GM19351 (cell line): ENCODE measurements around the gene KRT16.
"Not testable (repeated sequence)": the region's sequence is repeated elsewhere in the genome, so short reads cannot be mapped to it uniquely, and the experiment has no call there.

ENCODE experiments used
- ATAC-seq: cut with Tn5 transposase; IDR thresholded peaks from one replicate; pipeline ENCODE4 v1.9.1; 2021; ENCODE audit warnings: mild to moderate bottlenecking, moderate library complexity; ENCODE audit not compliant: unreplicated experiment

Gene KRT16

DNA sequence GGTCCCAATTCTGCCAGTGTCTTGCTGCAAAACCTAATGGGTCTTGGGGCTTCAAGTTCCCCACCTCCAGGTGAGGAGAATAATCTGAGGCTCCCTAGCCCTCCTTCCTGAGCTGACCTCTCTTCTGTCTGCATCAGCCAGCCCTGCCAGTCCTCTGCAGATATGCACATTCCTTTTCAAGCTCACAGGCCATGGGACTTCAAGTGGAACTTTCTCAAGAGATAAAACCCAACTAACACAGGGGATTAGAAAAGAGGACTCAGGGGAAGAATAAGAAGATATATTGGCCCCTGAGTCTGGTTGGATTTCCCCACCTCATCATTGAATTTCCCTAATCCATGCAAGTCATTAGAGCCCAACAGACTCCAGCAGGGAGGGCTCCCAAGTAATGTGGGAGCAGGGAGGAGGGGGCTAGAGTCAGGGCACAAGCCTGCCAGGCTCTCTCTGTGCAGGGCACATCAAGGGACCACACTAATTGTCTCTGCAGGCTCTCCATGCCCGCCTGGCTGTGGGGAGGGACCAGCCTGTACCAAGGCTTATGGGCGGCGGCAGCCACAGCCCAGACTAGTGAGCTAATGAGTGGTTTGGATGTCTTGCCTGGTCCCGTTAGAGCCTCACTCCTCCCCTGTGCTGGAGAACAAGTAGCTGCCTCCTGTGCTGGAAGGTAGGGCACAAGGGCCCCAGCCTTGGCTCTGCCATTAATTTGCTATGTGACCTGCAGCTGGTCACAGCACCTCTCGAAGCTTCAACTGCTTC lies 27.1 kb downstream of the KRT16 start:
- ATAC-seq, result no peak

DNA sequence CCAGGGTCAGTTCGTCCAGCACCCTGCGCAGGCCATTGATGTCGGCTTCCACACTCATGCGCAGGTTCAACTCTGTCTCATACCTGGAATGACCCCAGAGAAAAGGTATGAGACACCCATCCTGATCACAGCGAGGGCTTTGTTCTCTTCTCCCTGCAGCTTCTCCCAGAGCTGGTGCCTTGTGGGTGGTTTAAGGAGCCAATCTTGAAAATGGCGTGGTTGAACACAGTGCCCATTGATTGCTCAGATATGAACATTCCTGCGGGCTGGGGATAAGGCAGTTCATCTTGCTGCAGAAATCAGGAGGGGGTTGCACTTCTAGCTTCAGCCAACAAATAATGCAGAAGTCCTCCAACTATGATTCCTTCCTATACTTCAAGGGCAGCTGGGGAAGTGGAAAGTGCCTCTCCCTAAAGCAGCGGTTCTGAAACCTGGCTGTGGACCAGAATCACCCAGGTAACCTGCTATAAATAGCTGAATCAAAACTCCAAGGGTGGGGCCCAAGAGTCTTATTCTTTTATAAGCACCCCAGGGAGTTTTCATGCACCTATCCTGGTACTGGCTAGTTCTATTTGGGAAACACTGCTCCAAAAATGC lies 28.1 kb downstream of the KRT16 start:
- not testable (repeated sequence) for ATAC-seq

DNA sequence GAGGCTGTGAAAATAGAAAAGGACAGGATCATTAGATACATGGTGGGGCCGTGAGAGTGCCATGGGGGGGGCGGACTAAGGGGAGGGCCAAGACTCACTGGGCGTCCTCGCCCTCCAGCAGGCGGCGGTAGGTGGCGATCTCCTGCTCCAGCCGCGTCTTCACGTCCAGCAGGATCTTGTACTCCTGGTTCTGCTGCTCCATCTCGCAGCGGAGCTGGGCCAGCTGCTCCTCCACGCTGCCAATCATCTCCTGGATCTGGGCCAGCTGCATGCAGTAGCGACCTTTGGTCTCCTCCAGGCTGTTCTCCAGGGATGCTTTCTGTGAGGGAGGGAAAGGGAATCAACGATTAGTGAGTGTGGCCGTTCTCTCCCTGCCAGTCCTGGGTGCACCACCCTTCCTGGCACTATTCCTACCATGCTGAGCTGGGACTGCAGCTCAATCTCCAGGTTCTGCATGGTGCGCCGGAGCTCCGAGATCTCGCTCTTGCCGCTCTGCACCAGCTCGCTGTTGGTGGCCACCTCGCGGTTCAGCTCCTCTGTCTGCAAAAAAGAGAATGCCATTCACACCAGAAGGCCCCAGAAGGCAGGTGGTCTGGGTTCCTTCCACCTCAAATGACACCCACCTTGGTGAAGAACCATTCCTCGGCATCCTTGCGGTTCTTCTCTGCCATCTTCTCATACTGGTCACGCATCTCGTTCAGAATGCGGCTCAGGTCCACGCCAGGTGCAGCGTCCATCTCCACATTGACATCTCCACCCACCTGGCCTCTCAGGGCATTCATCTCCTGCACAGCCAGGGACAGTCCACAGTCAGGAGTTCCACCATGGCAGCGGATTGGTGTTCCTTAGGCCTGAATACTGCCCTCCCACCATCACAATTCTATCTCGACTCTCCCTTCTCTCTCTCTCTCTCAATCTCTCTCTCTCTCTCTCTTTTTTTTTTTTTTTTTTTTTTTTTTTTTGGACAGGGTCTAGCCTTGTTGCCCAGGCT lies 29.1 kb downstream of the KRT16 start:
- no peak for ATAC-seq

DNA sequence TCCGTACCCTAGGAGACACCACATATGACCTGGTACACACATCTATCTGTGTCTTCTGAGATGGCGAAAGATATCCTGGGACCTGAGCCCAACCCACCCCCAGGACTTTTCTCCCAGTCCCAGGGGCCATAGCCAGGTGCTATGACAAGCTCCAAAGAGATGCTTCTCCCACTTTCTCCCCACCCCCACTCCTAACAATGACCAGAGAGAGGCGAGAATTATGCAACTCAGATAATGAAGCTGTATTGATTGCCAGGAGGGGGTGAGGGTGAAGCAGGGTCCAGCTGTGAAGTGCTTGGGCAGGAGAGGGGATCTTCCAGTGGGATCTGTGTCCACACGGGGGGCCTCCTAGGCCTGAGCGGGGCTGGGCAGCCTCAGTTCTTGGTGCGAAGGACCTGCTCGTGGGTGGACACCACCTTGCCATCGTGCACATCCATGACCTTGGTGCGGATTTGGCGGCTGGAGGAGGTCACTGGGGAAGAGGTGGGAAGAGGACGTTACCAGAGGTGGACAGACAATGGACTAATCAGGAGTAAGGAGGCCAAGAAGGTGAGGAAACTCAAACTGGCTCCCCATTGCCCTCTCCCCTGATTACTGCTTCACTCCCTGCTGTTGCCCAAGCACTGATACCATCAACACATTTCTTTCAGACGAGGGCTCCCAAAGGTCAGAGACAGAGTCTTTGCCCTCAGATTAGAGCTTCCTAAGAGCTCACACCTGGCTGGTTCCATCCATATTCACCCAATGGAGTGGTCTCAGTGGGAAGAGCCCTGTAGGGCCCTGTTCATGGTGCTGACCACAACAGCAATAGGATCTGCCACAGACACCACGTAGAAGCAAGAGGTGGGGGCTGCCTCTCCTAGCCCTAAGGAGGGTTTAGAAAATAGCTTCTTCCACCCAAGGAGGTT lies 30.3 kb downstream of the KRT16 start:
- not testable (repeated sequence) for ATAC-seq

DNA sequence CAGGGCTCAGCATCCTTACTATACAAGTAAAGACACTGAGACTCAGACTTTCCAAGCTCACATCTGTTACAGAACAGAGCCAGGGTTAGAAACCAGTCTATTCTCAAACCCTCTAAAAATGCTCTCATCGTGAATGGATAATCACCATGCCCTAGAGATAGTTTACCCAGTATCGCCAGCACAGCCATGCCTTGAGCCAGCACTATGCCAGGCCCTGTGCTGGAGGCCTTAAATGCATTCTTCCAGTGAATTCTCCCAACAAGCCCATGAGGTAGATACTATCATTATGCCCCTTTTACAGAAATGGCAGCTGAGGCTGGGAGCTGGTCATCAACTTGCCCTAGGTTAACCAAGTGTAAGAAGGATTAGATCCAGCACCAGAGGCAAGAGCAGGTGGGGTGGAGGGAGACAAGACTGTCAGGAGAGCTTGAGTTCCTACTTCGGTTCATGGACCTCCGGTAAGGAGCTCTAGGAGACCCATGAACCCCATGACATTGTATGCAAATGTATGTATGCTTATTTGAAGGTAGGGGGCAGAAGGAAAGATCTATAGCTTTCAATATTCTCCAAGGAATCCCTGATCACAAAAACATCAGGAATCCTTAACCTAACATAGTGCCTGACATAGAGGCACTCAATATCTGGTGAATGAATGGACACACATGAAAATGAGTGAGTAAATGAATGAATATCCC lies 31.1 kb downstream of the KRT16 start:
- ATAC-seq, result no peak

DNA sequence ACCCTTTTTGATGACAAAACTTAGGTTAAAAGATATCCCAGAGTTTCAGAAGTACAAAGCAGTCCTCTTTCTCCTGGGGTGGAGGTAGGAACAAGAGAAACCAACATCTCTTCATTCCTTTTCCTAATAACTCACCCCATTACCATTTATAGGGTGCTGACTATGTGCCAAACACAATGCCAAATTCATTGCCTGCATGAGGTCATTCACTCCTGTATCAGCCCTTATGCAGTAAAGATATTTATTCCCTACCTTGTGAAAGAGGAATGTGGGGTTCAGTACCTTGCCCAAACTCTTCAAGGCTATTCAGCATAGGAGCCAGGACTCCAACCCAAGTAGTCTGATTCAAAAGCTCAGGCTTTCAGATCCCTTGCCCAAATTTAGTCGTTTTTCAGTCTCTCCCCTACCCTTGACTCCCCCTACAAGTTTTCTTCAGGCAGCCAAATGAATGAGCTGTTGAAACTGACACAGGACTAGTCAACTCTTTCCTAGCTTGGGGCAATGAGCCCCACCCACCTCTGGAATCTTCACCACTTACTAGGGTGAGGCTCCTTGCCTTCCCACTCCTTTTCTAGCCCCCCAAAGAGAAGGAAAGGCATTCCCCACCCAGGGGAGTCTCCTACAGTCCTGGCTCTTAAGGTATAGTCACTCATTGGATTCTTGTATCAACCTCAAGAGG lies 31.7 kb downstream of the KRT16 start:
- no peak for ATAC-seq

DNA sequence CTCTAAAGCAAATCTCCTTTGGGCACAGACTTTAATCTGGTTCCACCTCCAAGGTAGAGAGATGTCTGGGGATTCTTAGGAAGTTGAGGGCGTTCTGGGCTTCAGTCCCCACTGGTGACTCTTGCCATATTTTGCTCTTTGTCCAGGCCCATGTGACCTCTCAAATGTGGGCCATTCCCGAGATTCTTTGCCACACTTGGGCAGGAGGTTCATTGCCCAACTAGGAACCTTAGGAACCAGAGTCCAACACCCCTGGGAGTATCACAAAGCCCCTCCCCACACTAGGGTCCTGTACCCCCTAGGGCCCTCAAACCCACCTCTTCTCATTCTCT lies 32.4 kb downstream of the KRT16 start:
- no peak for ATAC-seq

DNA sequence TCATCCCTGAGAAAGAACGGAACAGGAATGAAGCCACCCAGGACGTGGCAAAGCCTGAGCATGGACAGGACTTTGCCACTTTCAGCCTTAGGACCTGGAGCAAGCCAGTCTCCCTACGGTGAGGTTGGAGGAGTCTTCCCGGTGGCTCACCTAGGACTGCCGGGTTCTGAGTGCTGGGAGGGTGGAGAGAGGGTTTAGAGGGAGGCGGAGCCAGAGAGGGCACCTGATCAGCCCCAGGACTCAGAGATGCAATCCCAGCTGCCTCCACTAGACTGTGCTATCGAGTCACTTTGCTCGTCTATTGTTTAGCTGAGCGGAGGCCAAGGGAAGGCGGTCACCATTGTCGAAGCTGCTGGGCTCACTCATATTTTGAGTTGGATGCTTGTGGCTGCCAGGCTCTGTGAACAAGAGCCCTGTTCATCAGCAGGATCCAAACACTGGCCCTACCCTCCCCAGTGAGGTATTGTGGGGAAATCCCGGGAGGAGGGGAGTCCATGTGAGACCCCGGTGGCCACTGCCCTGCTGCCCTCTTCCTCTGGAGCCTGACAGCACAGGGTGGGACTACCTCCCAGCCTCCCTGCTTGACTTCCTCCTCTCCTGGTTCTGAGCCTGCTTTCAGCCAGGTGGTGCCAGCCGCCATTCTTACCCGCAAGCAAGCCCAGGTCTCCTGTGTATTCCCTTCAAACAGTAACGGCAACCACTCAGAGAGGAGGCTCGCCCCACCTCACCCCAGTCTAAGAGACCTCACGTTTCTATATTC lies 32.9 kb downstream of the KRT16 start:
- peak; percentile 81 for ATAC-seq

DNA sequence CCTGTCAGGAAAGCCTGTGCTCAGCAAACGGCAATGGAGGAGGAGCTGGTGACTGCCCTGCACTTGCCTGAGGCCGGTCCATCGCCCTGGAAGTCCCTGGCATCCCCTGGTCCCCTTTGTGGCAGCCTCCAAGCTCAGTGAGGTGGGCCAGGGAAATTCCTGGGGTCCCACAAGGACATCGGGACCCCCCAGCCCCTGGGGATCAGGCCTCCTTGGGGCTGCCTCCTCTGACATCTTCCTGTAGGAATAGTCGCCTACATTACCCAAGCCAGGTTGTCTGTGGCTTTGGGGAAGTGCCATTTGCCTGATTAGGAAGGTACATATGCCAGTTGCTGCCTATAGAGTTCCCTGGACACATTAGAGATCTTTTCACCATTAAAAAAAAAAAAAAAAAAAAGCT lies 33.6 kb downstream of the KRT16 start:
- no peak for ATAC-seq

DNA sequence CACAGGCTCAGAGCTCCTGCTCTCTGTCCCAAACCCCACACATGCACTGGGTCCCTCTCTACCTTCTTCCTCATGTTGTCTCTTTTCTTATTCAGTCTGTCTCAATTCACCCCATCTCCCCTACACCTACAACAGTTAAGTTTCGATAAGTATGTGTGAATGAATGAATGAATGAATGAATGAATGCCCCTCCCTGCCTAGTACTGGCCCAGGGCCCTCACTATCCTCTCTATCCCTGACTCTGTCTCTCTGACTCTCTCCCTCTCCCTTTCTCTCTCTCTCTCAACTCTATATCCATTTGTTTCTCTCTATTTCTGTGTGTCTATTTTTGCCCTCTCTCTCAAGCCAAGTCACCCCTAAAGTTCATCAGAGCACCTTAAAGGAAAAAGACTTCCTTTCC lies 34.0 kb downstream of the KRT16 start:
- ATAC-seq, result no peak

DNA sequence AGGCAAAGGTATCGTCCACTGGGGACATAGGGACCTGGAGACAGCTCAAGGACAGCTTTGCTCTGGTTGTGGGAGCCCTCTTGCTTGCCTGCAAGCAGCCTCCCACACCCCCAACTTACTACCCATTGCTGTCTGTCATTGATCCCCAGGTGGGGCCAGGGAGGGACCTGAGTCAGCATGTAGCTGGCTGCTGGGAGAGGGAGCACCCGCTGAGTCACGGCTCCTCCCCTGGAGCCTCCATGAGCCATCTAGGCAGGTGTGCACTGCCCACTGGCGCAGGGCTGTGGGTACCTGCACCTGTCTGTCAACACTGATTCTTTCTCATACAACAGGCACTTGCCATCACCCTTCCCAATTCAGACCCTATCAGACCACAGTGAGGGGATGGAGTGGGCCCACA lies 35.8 kb downstream of the KRT16 start:
- ATAC-seq, result not testable (repeated sequence)

DNA sequence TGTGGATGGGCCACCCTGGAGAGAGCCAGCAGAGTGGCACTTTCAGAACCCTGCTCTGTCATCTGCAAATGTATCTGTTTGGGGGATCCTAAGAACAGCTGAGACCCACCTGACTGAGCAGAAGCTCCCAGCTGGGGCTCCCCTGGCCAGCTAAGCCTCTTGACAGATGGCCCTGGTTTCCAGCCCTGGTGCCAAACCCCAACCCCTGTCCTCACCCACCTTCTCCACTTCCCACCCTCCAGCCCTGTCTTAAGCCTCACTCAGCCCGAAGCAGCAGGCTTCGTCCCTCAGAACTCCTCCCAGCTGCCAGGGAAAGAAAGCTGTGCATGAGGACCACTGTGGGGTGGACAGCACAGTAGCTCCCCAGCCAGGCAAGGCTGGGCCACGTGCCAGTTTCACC lies 37.2 kb downstream of the KRT16 start:
- ATAC-seq, result no peak

DNA sequence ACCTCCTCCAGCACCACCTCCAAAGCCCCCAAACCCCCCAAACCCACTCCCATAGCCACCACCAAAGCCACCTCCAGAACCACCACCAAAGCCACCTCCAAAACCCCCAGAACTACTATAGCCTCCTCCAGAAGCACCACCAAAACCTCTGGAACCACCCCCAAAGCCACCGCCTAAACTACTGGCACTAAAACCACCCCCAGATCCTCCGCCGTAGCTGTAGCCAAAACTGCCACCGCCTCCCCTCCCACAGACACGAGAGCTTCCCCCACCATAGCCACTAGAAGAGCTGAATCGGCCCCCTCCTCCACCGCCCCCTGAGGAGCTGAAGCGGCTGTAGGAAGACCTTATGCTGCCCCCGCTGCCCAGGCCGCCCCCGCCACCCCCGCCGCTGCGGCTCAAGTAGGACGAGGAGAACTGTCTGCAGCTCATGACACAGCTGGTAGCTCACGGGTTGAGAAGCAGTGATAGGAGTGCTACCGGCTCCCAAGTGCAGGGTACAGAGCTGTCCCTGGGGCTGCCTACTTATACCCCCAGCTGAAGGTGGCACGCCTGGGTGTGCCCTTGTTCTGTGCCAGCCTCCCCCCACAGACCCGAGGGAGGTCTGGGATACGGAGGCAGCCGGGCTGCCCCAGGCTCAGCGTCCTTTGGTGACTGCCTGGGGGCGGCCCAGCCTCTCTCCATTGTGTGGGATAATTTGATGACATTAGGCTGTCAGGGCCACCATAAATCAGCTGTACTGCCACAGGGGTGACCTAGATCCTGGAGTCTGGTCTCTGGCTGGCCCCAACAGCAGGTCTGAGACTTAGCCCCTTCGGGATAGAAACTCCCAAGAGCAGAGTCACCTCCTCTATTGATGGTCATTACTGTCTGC lies 40.8 kb downstream of the KRT16 start, which contains the start of gene KRT9:
Gene KRT9 (minus strand): TSS at position 499 of the 874 bp plus-strand sequence. CDS start 67 bp downstream, at position 432.
- ATAC-seq, result no peak

DNA sequence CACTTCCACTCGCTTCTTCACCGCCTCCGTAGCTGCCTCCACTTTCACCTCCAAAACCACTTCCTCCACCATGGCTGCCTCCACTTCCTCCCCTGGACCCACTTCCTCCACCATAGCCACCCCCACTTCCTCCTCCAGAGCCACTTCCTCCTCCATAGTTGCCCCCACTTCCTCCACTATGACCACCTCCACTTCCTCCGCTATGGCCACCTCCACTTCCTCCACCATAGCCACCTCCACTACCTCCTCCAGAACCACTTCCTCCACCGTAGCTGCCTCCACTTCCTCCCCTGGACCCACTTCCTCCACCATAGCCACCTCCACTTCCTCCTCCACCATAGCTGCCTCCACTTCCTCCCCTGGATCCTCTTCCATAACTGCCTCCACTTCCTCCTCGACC lies 45.2 kb downstream of the KRT16 start:
- no peak for ATAC-seq

DNA sequence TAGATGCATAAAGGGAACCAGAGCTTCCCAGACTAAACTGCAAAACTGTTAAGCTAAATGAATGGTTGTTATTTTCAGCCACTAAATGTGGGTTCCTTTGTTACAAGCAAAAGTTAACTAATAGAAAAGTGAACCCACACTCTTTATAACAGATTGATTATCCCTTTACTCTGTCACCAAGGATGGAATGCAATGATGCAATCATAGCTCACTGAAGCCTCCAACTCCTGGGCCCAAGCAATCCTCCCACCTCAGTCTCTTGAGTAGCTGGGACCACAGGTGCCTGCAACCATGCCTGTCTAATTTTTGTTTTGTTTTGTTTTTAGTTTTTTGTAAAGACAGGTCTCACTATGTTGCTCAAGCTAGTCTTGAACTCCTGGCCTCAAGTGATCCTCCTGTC lies 47.2 kb downstream of the KRT16 start:
- no peak for ATAC-seq

DNA sequence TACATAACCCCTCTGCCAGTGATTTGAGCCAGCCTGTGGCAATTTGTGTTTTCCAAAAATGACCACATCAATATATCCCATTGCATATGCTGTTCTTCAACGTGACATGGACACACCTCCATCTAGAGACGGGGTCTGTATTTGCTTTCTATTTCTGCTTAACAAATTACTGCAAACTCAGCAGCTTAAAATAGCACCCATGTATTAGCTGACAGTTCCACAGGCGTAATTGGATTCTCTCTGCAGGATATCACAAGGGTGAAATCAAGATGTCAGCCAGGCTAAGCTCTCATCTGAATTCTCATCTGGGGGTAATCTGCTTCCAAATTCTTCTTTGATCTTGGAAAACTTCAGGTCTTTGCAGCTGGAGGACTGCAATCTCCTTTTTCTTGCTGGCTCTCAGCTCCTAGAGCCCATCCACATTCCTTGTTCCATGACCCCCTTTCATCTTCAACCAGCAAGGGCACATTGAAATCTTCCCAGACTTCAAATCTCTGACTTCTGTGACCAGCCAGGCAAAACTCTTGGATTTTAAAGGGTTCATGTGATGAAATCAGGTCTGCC lies 48.9 kb downstream of the KRT16 start:
- no peak for ATAC-seq

DNA sequence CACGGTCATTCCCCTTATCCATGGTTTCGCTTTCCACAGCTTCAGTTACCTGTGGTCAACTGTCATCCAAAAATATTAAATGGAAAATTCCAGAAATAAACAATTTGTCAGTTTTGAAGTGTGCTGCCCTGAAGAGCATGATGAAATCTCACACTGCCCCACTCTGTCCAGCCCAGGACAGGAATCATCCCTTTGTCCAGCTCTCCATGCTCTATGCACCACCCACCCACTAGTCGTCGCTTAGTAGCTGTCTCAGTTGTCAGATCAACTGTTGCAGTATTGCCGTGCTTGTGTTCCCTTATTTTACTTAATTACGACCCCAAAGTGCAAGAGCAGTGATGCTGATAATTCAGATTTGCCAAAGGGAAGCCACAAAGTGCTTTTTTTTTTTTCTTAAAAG lies 51.0 kb downstream of the KRT16 start:
- ATAC-seq, result no peak
